Pancreas (tissue), 10 donors: ENCODE results near the gene NECAP2. TPM values are rescaled to one million over a fixed set of nuclear protein-coding genes. Genes with fewer than 3 reads are reported as not detected.

ENCODE experiments used
- ATAC-seq, 4 donors: fragments of 200-7000 bp; cut with Tn5 transposase; one replicate each; pipeline versions ENCODE4 v1.8.0 to v1.9.1; 2020; ENCODE audit warnings: mild to moderate bottlenecking in 4 of 4, moderate library complexity in 4 of 4
- DNase-seq, 6 donors: peaks; one replicate each; pipeline ENCODE4 v3.0.0-alpha.2; 2020
- FAIRE-seq: peaks from 2 replicates; lab custom pipeline; 2012; peaks lifted over from hg19 to GRCh38; lab: Jason Lieb, UNC
- H3K27ac ChIP-seq, 4 donors: fragments of 200-600 bp; sonication (generic); 1 replicate in 3 of 4; 2 replicates in 1 of 4; pipeline versions ENCODE4 v1.5.0 to v1.8.0; 2020
- H3K27me3 ChIP-seq, 4 donors: fragments of 200-600 bp; one replicate each; pipeline ENCODE4 v1.8.0; 2021
- H3K36me3 ChIP-seq, 3 donors: fragments of 200-600 bp; sonication (generic) in 1 of 3; one replicate each; pipeline versions ENCODE4 v1.5.0 to v1.8.0; 2020 to 2021
- H3K4me1 ChIP-seq, 3 donors: fragments of 200-600 bp; one replicate each; pipeline ENCODE4 v1.8.0; 2021
- H3K4me3 ChIP-seq, 4 donors: fragments of 200-600 bp; sonication (generic) in 2 of 4; one replicate each; pipeline versions ENCODE4 v1.5.0 to v1.8.0; 2020 to 2021
- H3K9me3 ChIP-seq, 4 donors: fragments of 200-600 bp; one replicate each; pipeline ENCODE4 v1.8.0; 2021
- WGBS, 2 donors: extraction: QIAGEN DNeasy Blood & Tissue Kit; methylation state at CpG; one replicate each; pipeline ENCODE4 v1.1.7; 2013; 5-methylcytosine and 5-hydroxymethylcytosine counted together
- intact Hi-C, 3 donors: fragments of 100-400 bp; cut with DNase I; formaldehyde crosslinking; loops; one replicate each; pipeline versions ENCODE4 v1.11.1 to v1.14.2; 2022
- polyA plus RNA-seq, 2 donors: library from polyadenylated mRNA; stranded (reverse); fragments of 200-250 nt; gene quantifications; one replicate each; pipeline ENCODE4 v1.2.3, GENCODE V29; 2013
- total RNA-seq, 6 donors: library from RNA; stranded (reverse); fragmentation: NEBNext Ultra II Directional in 4 of 6; extraction: Animal tissue kit (Norgen Biotek cat#: 25700) in 4 of 6; gene quantifications; one replicate each; pipeline versions ENCODE4 v1.2.1 to v1.2.4, GENCODE V29; 2021 to 2023
- TF ChIP-seq, protein P1 (sequence below), 4 donors: fragments of 200-600 bp; sonication (generic) in 3 of 4; IDR thresholded peaks; one replicate each; pipeline versions ENCODE4 v1.5.0 to v1.8.0; 2021; ENCODE audit warnings: antibody characterized with exemption in 4 of 4
- donor health status: healthy with polysubstance abuse.
- donor health status: DM: no; HTN: no; CAD: no; lungs with moderate emphysema.
- donor health status: DM: no; HTN: no; CAD: no.
- donor health status: control.
- donor health status: control.
- donor health status: Bipolar disorder and iron deficiency.
- donor health status: DM: yes; HTN: yes; CAD: no.
- donor health status: DM: no; HTN: no; CAD: no.
- donor health status: DM: no; HTN: no; CAD: no.
- donor health status: DM: yes; HTN: yes; CAD: no.

NECAP2 gene
- total and polyA plus RNA-seq, 8 donors, result 11.9 to 37.8 (median 16.6) TPM

DNA sequence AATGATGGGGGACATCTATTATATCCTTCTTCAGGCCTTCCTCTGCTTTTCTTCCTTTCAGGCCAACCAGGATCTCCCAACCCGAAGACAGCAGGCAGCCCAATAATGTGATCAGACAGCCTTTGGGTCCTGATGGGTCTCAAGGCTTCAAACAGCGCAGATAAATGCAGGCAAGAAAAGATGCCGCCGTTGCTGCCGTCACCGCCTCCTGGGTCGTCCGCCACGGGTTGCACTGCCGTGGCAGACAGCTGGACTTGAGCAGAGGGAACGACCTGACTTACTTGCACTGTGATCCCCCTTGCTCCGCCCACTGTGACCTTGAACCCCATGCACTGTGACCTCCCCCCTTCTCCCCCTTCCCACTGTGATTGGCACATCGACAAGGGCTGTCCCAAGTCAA is 45.5 kb upstream of the NECAP2 start:
- no peak for ATAC-seq
- intact Hi-C loops, result no loop called here
- H3K4me1 ChIP-seq, result peaks cover 0 to 10% (median 0%) of the 10 kb centered on the region in 3 donors
- peaks cover 0 to 29% (median 0%) of the 10 kb centered on the region in 3 donors for H3K36me3 ChIP-seq
- H3K27me3 ChIP-seq, result no peaks in the 10 kb centered on the region
- no peak overlapping the region for H3K27ac ChIP-seq
- TF ChIP-seq, protein P1, sequence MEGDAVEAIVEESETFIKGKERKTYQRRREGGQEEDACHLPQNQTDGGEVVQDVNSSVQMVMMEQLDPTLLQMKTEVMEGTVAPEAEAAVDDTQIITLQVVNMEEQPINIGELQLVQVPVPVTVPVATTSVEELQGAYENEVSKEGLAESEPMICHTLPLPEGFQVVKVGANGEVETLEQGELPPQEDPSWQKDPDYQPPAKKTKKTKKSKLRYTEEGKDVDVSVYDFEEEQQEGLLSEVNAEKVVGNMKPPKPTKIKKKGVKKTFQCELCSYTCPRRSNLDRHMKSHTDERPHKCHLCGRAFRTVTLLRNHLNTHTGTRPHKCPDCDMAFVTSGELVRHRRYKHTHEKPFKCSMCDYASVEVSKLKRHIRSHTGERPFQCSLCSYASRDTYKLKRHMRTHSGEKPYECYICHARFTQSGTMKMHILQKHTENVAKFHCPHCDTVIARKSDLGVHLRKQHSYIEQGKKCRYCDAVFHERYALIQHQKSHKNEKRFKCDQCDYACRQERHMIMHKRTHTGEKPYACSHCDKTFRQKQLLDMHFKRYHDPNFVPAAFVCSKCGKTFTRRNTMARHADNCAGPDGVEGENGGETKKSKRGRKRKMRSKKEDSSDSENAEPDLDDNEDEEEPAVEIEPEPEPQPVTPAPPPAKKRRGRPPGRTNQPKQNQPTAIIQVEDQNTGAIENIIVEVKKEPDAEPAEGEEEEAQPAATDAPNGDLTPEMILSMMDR (IDR thresholded peaks at IDR 0.05), result no peak
- no peak for DNase-seq
- no peak for FAIRE-seq
- 84 to 87% methylated on average over 13 of the region's 13 CpGs for WGBS, 2 donors
- no peak overlapping the region for H3K4me3 ChIP-seq
- no peaks in the 10 kb centered on the region for H3K9me3 ChIP-seq

DNA sequence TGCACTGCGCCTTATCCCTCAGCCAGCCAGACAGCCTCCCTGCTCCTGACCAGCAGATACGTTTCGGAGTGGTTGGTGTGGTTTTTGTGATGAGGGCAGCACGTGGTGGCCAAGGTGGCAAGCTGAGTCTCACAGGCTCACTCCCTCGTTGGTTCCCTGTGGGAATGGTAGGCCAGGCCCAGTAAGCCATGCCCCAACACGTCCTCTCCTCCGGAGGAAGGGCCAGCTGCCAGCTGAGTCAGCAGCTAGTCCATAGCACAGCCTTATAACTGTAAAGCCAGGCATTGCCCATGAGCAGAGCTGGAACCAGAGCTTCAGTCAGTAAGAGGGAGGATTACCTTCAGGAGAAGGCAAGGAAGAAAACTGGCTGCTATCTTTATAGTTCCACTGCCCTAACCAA is 43.9 kb upstream of the NECAP2 start:
- 81 to 85% methylated on average over 7 of the region's 7 CpGs for WGBS, 2 donors
- Histone ChIP-seq H3K4me3 (no peak overlapping the region), H3K36me3 (peaks cover 0 to 29% (median 0%) of the 10 kb centered on the region in 3 donors), H3K4me1 (peaks cover 0 to 3% (median 0%) of the 10 kb centered on the region in 3 donors), H3K27ac (no peak overlapping the region), H3K27me3 (no peaks in the 10 kb centered on the region), H3K9me3 (no peaks in the 10 kb centered on the region)
- intact Hi-C loops, result no loop called here
- no peak for FAIRE-seq
- no peak for DNase-seq
- TF ChIP-seq, protein P1 (IDR thresholded peaks at IDR 0.05), result no peak
- ATAC-seq, result peak in 2 of 4 donors; percentile 31 to 60

- peaks cover 0 to 29% (median 0%) of the 10 kb centered on the region in 3 donors for H3K36me3 ChIP-seq
- H3K4me3 ChIP-seq, result no peak overlapping the region
- H3K27me3 ChIP-seq, result no peaks in the 10 kb centered on the region
- DNase-seq (no peak), FAIRE-seq (no peak), ATAC-seq (peak in 1 of 4 donors; percentile 7)
- no peaks in the 10 kb centered on the region for H3K4me1 ChIP-seq
- WGBS, 2 donors, result 73 to 75% methylated on average over 5 of the region's 5 CpGs
- H3K9me3 ChIP-seq, result no peaks in the 10 kb centered on the region
- H3K27ac ChIP-seq, result no peak overlapping the region
- TF ChIP-seq, protein P1 (IDR thresholded peaks at IDR 0.05), result no peak
- intact Hi-C loops, result no loop called here
Measured at GRCh38 chr1:16397120-16397519, 43.4 kb upstream of the NECAP2 start.

DNA sequence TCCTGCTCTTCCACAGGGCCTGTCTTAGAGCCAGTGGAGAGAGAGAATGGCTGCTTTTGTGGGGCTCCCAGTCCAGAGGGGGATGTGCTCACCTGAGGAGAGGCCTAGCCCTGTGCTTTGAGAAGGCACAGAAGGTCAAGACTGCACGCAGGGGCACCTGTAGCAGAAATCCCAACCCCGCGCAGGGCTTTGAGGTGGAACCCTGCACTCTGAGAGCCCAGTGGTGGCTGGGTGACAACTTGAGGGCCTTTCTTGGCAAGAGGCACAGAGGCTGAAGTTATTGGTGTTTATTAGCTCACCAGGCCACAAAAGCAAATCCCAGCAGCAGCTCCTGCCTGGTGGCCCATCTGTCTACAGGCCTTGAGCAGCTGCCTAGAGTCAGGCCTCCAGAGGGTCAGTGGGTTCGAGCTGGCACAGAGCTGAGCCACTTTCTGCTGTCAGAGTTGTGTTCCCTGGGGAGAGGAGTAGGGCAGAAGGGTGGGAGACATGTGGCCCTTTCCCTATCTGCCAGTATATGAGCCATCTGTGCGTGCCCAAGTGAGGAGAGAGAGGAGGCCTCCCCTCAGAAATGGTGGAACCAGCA is 42.1 kb upstream of the NECAP2 start:
- TF ChIP-seq, protein P1 (IDR thresholded peaks at IDR 0.05), result no peak
- H3K36me3 ChIP-seq, result peaks cover 0 to 29% (median 0%) of the 10 kb centered on the region in 3 donors
- ATAC-seq, result no peak

GRCh38 chr1:16402742-16403141 is 37.8 kb upstream of the NECAP2 start:
- FAIRE-seq, result no peak

More for the DNA sequence above, 42.1 kb upstream of the NECAP2 start:
- Histone ChIP-seq H3K9me3 (no peaks in the 10 kb centered on the region), H3K4me3 (no peak overlapping the region), H3K4me1 (no peaks in the 10 kb centered on the region), H3K27me3 (no peaks in the 10 kb centered on the region), H3K27ac (no peak overlapping the region)
- intact Hi-C loops, result no loop called here
- DNase-seq, result no peak
- FAIRE-seq, result no peak
- 90 to 93% methylated on average over 5 of the region's 5 CpGs for WGBS, 2 donors

More at GRCh38 chr1:16402742-16403141, 37.8 kb upstream of the NECAP2 start:
- Histone ChIP-seq H3K27me3 (no peaks in the 10 kb centered on the region), H3K9me3 (no peaks in the 10 kb centered on the region), H3K4me1 (no peaks in the 10 kb centered on the region), H3K36me3 (no peaks in the 10 kb centered on the region), H3K27ac (no peak overlapping the region), H3K4me3 (no peak overlapping the region)
- intact Hi-C loops, result no loop called here
- DNase-seq (no peak), ATAC-seq (no peak)
- TF ChIP-seq, protein P1 (IDR thresholded peaks at IDR 0.05), result no peak
- 73 to 75% methylated on average over 10 of the region's 10 CpGs for WGBS, 2 donors
